Measurements from ENCODE around the gene CHRNA1. TPM values are rescaled to one million over a fixed set of nuclear protein-coding genes. Genes with fewer than 3 reads are reported as not detected.

The CHRNA1 gene
- total RNA-seq, 1 experiment from 2014 or later, result not detected

DNA sequence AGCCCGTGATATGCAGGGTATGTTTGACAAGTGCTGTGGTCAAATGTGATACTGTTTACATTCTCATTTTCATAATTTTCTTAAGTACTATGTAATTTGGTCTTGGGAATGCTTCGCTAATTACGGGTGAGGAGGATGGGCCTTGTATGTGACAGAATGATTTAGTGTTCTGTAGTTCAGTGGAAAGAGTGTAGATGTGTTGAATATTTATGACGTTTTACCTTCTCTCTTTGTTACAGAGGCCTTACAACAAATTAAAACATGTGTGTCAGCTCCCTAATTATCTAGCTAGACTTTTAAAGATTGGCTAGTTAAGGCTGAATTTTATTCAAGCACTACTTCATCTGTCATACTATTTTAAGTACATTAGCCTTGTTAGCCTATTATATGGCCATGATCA lies 10.6 kb upstream of the CHRNA1 start:
- Histone ChIP-seq H3K27ac (ENCODE audit: low read depth, low read length) (no peak overlapping the region), H3K4me2 (ENCODE audit: low read length) (no peak overlapping the region), H3K4me1 (ENCODE audit: control insufficient read depth in 1 of 2, insufficient read depth in 2 of 2, low read length in 2 of 2) (peaks cover 0 to 12% of the 10 kb centered on the region in 2 experiments; a peak in 2 of 4 replicates), H2AFZ (ENCODE audit: low read depth, low read length, poor library complexity, severe bottlenecking) (peak overlapping the region; percentile 56), H4K20me1 (ENCODE audit: insufficient read depth) (no peaks in the 10 kb centered on the region), H3K4me3 (replicated peaks in 1 of 2; ENCODE audit: low read depth in 1 of 2, low read length in 2 of 2) (no peak overlapping the region), H3K9ac (ENCODE audit: low read length) (no peak overlapping the region), H3K9me2 (ENCODE audit: insufficient read depth) (no peaks in the 10 kb centered on the region), H3K79me2 (ENCODE audit: insufficient read depth, low read length) (no peaks in the 10 kb centered on the region), H3K36me3 (ENCODE audit: control insufficient read depth in 1 of 2, insufficient read depth in 2 of 2, low read length in 2 of 2) (no peaks in the 10 kb centered on the region), H3K9me3 (ENCODE audit: control insufficient read depth in 1 of 2, insufficient read depth in 1 of 2, low read depth in 1 of 2, low read length in 2 of 2) (no peaks in the 10 kb centered on the region), H3K27me3 (ENCODE audit: insufficient read depth, low read length) (no peaks in the 10 kb centered on the region)
- intact Hi-C loops (cut with micrococcal nuclease), result loop anchor here (5.0 kb wide), 1 partner anchor 1322 kb away; the partner anchor contains the start of gene HOXD12
- RAD21 ChIA-PET (ENCODE audit: low non-redundant PET in 1 of 2, low total read pairs in 2 of 2, uncharacterized antibody in 2 of 2, unreplicated experiment in 2 of 2), result no interaction called here
- POLR2A ChIA-PET, result no interaction called here
- BruUV-seq (replicated peaks), result no TSS peak
- CTCF ChIA-PET, result interaction anchor here (0.9 to 1.4 kb wide), 3 partner anchors 76 to 215 kb away, joined by 3 to 5 read pairs (median 3); no protein-coding TSS in a partner anchor
- ATAC-seq (no peak), DNase-seq (ENCODE audit: low read depth, low spot score) (no peak)
- TF ChIP-seq, protein P1, sequence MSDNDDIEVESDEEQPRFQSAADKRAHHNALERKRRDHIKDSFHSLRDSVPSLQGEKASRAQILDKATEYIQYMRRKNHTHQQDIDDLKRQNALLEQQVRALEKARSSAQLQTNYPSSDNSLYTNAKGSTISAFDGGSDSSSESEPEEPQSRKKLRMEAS (IDR thresholded peaks at IDR 0.05), result no peak
- TF ChIP-seq JUND (IDR thresholded peaks at IDR 0.05) (no peak), SP1 (IDR thresholded peaks at IDR 0.05; ENCODE audit: low read depth) (no peak), EGR1 (IDR thresholded peaks at IDR 0.05; ENCODE audit: low read depth) (no peak), POLR2AphosphoS5 (IDR thresholded peaks at IDR 0.05; ENCODE audit: low read depth, low read length) (no peak), YY1 (IDR thresholded peaks at IDR 0.05; ENCODE audit: extremely low read depth, insufficient replicate concordance, low read depth, low read length) (no peak), POLR2A (IDR thresholded peaks at IDR 0.05; ENCODE audit: borderline replicate concordance, extremely low read depth, insufficient read depth, insufficient read length) (no peak), TCF7L2 (IDR thresholded peaks at IDR 0.05; ENCODE audit: borderline replicate concordance, extremely low read depth, insufficient read depth, insufficient read length) (no peak), CBX3 (IDR thresholded peaks at IDR 0.05; ENCODE audit: low read depth) (no peak), RAD21 (IDR thresholded peaks at IDR 0.05; ENCODE audit: low read depth) (no peak), CEBPB (IDR thresholded peaks at IDR 0.05; ENCODE audit: low read depth) (no peak), EZH2 (IDR thresholded peaks at IDR 0.05) (no peak), FOSL1 (IDR thresholded peaks at IDR 0.05; ENCODE audit: low read depth) (no peak), SIN3A (IDR thresholded peaks at IDR 0.05; ENCODE audit: low read depth) (no peak), SRF (IDR thresholded peaks at IDR 0.05; ENCODE audit: low read depth) (no peak), ZFX (IDR thresholded peaks at IDR 0.05) (no peak)
- TF ChIP-seq, protein P2, sequence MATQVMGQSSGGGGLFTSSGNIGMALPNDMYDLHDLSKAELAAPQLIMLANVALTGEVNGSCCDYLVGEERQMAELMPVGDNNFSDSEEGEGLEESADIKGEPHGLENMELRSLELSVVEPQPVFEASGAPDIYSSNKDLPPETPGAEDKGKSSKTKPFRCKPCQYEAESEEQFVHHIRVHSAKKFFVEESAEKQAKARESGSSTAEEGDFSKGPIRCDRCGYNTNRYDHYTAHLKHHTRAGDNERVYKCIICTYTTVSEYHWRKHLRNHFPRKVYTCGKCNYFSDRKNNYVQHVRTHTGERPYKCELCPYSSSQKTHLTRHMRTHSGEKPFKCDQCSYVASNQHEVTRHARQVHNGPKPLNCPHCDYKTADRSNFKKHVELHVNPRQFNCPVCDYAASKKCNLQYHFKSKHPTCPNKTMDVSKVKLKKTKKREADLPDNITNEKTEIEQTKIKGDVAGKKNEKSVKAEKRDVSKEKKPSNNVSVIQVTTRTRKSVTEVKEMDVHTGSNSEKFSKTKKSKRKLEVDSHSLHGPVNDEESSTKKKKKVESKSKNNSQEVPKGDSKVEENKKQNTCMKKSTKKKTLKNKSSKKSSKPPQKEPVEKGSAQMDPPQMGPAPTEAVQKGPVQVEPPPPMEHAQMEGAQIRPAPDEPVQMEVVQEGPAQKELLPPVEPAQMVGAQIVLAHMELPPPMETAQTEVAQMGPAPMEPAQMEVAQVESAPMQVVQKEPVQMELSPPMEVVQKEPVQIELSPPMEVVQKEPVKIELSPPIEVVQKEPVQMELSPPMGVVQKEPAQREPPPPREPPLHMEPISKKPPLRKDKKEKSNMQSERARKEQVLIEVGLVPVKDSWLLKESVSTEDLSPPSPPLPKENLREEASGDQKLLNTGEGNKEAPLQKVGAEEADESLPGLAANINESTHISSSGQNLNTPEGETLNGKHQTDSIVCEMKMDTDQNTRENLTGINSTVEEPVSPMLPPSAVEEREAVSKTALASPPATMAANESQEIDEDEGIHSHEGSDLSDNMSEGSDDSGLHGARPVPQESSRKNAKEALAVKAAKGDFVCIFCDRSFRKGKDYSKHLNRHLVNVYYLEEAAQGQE (IDR thresholded peaks at IDR 0.05; ENCODE audit: low read depth), result no peak
- TF ChIP-seq, protein P3, sequence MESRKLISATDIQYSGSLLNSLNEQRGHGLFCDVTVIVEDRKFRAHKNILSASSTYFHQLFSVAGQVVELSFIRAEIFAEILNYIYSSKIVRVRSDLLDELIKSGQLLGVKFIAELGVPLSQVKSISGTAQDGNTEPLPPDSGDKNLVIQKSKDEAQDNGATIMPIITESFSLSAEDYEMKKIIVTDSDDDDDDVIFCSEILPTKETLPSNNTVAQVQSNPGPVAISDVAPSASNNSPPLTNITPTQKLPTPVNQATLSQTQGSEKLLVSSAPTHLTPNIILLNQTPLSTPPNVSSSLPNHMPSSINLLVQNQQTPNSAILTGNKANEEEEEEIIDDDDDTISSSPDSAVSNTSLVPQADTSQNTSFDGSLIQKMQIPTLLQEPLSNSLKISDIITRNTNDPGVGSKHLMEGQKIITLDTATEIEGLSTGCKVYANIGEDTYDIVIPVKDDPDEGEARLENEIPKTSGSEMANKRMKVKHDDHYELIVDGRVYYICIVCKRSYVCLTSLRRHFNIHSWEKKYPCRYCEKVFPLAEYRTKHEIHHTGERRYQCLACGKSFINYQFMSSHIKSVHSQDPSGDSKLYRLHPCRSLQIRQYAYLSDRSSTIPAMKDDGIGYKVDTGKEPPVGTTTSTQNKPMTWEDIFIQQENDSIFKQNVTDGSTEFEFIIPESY (IDR thresholded peaks at IDR 0.05; ENCODE audit: extremely low read depth, insufficient replicate concordance, low read length), result no peak
